Right cardiac atrium (tissue), 5 donors: ENCODE results near the gene FAM222B. TPM values are rescaled to one million over a fixed set of nuclear protein-coding genes. Genes with fewer than 3 reads are reported as not detected.

ENCODE experiments used
- ATAC-seq, 2 donors: fragments of 200-7000 bp; cut with Tn5 transposase; one replicate each; pipeline versions ENCODE4 v1.8.0 to v1.9.1; 2020; ENCODE audit warnings: moderate library complexity in 2 of 2, mild to moderate bottlenecking in 1 of 2
- DNase-seq, 3 donors: peaks; one replicate each; pipeline ENCODE4 v3.0.0-alpha.2; 2020
- H3K27ac ChIP-seq: one replicate; pipeline ENCODE4 v1.5.1; 2013; ENCODE audit warnings: mild to moderate bottlenecking, low read length, control low read depth, moderate library complexity
- H3K27me3 ChIP-seq: one replicate; pipeline ENCODE4 v1.6.1; 2013; ENCODE audit not compliant: control insufficient read depth, insufficient read depth
- H3K4me1 ChIP-seq: one replicate; pipeline ENCODE4 v1.6.1; 2013; ENCODE audit warnings: low read length; ENCODE audit not compliant: control insufficient read depth, insufficient read depth
- H3K4me3 ChIP-seq: one replicate; pipeline ENCODE4 v1.5.1; 2013; ENCODE audit warnings: low read length, control low read depth
- H3K9me3 ChIP-seq: one replicate; pipeline ENCODE4 v1.6.1; 2013; ENCODE audit warnings: low read length; ENCODE audit not compliant: control insufficient read depth
- WGBS: extraction: QIAGEN DNeasy Blood & Tissue Kit; methylation state at CpG from one replicate; pipeline ENCODE4 v1.1.7; 2013; 5-methylcytosine and 5-hydroxymethylcytosine counted together
- intact Hi-C, 4 donors: fragments of 100-400 bp; cut with DNase I; formaldehyde crosslinking; loops; one replicate each; pipeline versions ENCODE4 v1.11.0 to v1.14.0; 2022 to 2023
- polyA plus RNA-seq: library from polyadenylated mRNA; stranded (reverse); fragments of 200-250 nt; gene quantifications from one replicate; pipeline ENCODE4 v1.2.3, GENCODE V29; 2013
- total RNA-seq, 4 donors: library from RNA; stranded (reverse); fragmentation: NEBNext Ultra II Directional; extraction: Animal tissue kit (Norgen Biotek cat#: 25700); gene quantifications; one replicate each; pipeline ENCODE4 v1.2.1, GENCODE V29; 2021
- donor health status: healthy with polysubstance abuse.
- donor health status: DM: no; HTN: yes; CAD: no.
- donor health status: DM: no; HTN: no; CAD: no.
- donor health status: DM: no; HTN: yes; CAD: no; lungs with severe emphysema.
- donor health status: DM: yes; HTN: yes; CAD: no.

Gene FAM222B
- total and polyA plus RNA-seq, 5 donors, result 11.9 to 19.6 (median 17.8) TPM

GRCh38 chr17:28716740-28717577 is 125.6 kb downstream of the FAM222B start:
- peak; percentile 0 to 2 for ATAC-seq
- peaks cover 7% of the 10 kb centered on the region for H3K4me1 ChIP-seq
- intact Hi-C loops, result no loop called here
- peak; percentile 52 to 80 (median 78) for DNase-seq
- H3K4me3 ChIP-seq, result peak overlapping the region; percentile 61
- no peaks in the 10 kb centered on the region for H3K9me3 ChIP-seq
- WGBS, result 6% methylated on average over 63 of the region's 63 CpGs
- H3K27ac ChIP-seq, result peak overlapping the region; percentile 88
- H3K27me3 ChIP-seq, result no peaks in the 10 kb centered on the region

- DNase-seq (no peak), ATAC-seq (no peak)
- Histone ChIP-seq H3K4me3 (no peak overlapping the region), H3K27ac (no peak overlapping the region), H3K4me1 (peaks cover 5% of the 10 kb centered on the region), H3K27me3 (no peaks in the 10 kb centered on the region), H3K9me3 (no peaks in the 10 kb centered on the region)
- intact Hi-C loops, result no loop called here
- 90% methylated on average over 2 of the region's 2 CpGs for WGBS
These were observed 127.4 kb downstream of the FAM222B start for GRCh38 chr17:28715217-28715616.

GRCh38 chr17:28714281-28714680 is 128.3 kb downstream of the FAM222B start:
- Histone ChIP-seq H3K27me3 (no peaks in the 10 kb centered on the region), H3K4me3 (no peak overlapping the region), H3K27ac (no peak overlapping the region), H3K4me1 (peaks cover 8% of the 10 kb centered on the region), H3K9me3 (no peaks in the 10 kb centered on the region)
- WGBS, result 88% methylated on average over 3 of the region's 3 CpGs
- ATAC-seq, result no peak
- peak in 2 of 3 donors; percentile 21 to 61 for DNase-seq
- intact Hi-C loops, result no loop called here

GRCh38 chr17:28712705-28713415 is 129.7 kb downstream of the FAM222B start:
- no peak for ATAC-seq
- H3K4me3 ChIP-seq, result no peak overlapping the region
- H3K9me3 ChIP-seq, result no peaks in the 10 kb centered on the region
- peaks cover 8% of the 10 kb centered on the region for H3K4me1 ChIP-seq
- DNase-seq, result peak in 1 of 3 donors; percentile 38
- H3K27me3 ChIP-seq, result no peaks in the 10 kb centered on the region
- intact Hi-C loops, result no loop called here
- 71% methylated on average over 7 of the region's 7 CpGs for WGBS
- no peak overlapping the region for H3K27ac ChIP-seq

- peak overlapping the region; percentile 37 for H3K4me3 ChIP-seq
- peak; percentile 63 to 85 (median 85) for DNase-seq
- peaks cover 8% of the 10 kb centered on the region for H3K4me1 ChIP-seq
- no peaks in the 10 kb centered on the region for H3K9me3 ChIP-seq
- intact Hi-C loops, result no loop called here
- peak; percentile 4 to 23 for ATAC-seq
- H3K27me3 ChIP-seq, result no peaks in the 10 kb centered on the region
- peak overlapping the region; percentile 57 for H3K27ac ChIP-seq
- 26% methylated on average over 34 of the region's 34 CpGs for WGBS
These were observed 130.4 kb downstream of the FAM222B start for GRCh38 chr17:28712032-28712704.

- Histone ChIP-seq H3K9me3 (no peaks in the 10 kb centered on the region), H3K27me3 (no peaks in the 10 kb centered on the region), H3K27ac (peak within 1 kb of the TSS; percentile 94), H3K4me3 (peak within 1 kb of the TSS; percentile 37), H3K4me1 (peaks cover 8% of the 10 kb centered on the region)
- intact Hi-C loops, result no loop called here
- WGBS, result under 1% methylated on average over 20 of the region's 20 CpGs
- DNase-seq (no peak), ATAC-seq (peak; percentile 32 to 49)
These were observed 130.9 kb downstream of the FAM222B start, which contains the start of gene PROCA1 for GRCh38 chr17:28711723-28712031. Gene PROCA1 (minus strand): TSS chr17:28711888. CDS start chr17:28711660, 228 bp downstream.

GRCh38 chr17:28710861-28711722 is 131.5 kb downstream of the FAM222B start:
- peak; percentile 91 to 96 (median 96) for DNase-seq
- WGBS, result 2% methylated on average over 73 of the region's 74 CpGs
- intact Hi-C loops, result no loop called here
- H3K27ac ChIP-seq, result peak overlapping the region; percentile 94
- H3K4me3 ChIP-seq, result peak overlapping the region; percentile 37
- H3K27me3 ChIP-seq, result no peaks in the 10 kb centered on the region
- H3K4me1 ChIP-seq, result peaks cover 8% of the 10 kb centered on the region
- H3K9me3 ChIP-seq, result no peaks in the 10 kb centered on the region
- ATAC-seq, result peak; percentile 94 to 97

- no peak for ATAC-seq
- no peaks in the 10 kb centered on the region for H3K27me3 ChIP-seq
- WGBS, result 70% methylated on average over 2 of the region's 2 CpGs
- no peaks in the 10 kb centered on the region for H3K9me3 ChIP-seq
- H3K4me1 ChIP-seq, result peaks cover 5% of the 10 kb centered on the region
- no peak overlapping the region for H3K27ac ChIP-seq
- H3K4me3 ChIP-seq, result no peak overlapping the region
- no peak for DNase-seq
- intact Hi-C loops, result no loop called here
These were observed 135.3 kb downstream of the FAM222B start for GRCh38 chr17:28707339-28707720.

- intact Hi-C loops, result no loop called here
- DNase-seq (peak in 1 of 3 donors; percentile 35), ATAC-seq (no peak)
- Histone ChIP-seq H3K27me3 (no peaks in the 10 kb centered on the region), H3K4me3 (no peak overlapping the region), H3K4me1 (peaks cover 3% of the 10 kb centered on the region), H3K27ac (no peak overlapping the region), H3K9me3 (no peaks in the 10 kb centered on the region)
- WGBS, result 68% methylated on average over 7 of the region's 7 CpGs
These were observed 135.9 kb downstream of the FAM222B start for GRCh38 chr17:28706471-28707338.
